Upper lobe of left lung (tissue), 4 donors: ENCODE measurements around the gene MRS2.

Source experiments
- CTCF ChIP-seq, 6 experiments: fragments of 450-650 bp in 4 of 6; fragments of 200-600 bp in 2 of 6; sonication (generic) in 2 of 6; IDR thresholded peaks; one replicate each; pipeline ENCODE4 v1.5.1; 2016 to 2019; ENCODE audit warnings: antibody characterized with exemption in 6 of 6
- EP300 ChIP-seq, 4 donors: sonication (generic); formaldehyde crosslinking; IDR thresholded peaks; one replicate each; pipeline ENCODE4 v1.5.1; 2017; ENCODE audit warnings: antibody characterized with exemption in 4 of 4, control low read depth in 2 of 4
- POLR2A ChIP-seq, 4 donors: fragments of 450-650 bp; IDR thresholded peaks; one replicate each; pipeline ENCODE4 v1.5.1; 2016 to 2017; ENCODE audit warnings: antibody characterized with exemption in 4 of 4, mild to moderate bottlenecking in 2 of 4

GRCh38 chr6:24391756-24392405 is 10.9 kb upstream of the MRS2 start:
- TF ChIP-seq EP300 (IDR thresholded peaks at IDR 0.05) (no peak), CTCF (IDR thresholded peaks at IDR 0.05) (no peak), POLR2A (IDR thresholded peaks at IDR 0.05) (no peak)
